NCI-H2081 (cell line): ENCODE measurements around the gene ZDHHC14.
"Not testable (repeated sequence)": the region's sequence is repeated elsewhere in the genome, so short reads cannot be mapped to it uniquely, and the experiment has no call there.

Source experiments
- DNase-seq, 2 experiments: peaks; one replicate each; lab custom pipeline; 2025; lab: John Stamatoyannopoulos, UW

ZDHHC14 gene

DNA sequence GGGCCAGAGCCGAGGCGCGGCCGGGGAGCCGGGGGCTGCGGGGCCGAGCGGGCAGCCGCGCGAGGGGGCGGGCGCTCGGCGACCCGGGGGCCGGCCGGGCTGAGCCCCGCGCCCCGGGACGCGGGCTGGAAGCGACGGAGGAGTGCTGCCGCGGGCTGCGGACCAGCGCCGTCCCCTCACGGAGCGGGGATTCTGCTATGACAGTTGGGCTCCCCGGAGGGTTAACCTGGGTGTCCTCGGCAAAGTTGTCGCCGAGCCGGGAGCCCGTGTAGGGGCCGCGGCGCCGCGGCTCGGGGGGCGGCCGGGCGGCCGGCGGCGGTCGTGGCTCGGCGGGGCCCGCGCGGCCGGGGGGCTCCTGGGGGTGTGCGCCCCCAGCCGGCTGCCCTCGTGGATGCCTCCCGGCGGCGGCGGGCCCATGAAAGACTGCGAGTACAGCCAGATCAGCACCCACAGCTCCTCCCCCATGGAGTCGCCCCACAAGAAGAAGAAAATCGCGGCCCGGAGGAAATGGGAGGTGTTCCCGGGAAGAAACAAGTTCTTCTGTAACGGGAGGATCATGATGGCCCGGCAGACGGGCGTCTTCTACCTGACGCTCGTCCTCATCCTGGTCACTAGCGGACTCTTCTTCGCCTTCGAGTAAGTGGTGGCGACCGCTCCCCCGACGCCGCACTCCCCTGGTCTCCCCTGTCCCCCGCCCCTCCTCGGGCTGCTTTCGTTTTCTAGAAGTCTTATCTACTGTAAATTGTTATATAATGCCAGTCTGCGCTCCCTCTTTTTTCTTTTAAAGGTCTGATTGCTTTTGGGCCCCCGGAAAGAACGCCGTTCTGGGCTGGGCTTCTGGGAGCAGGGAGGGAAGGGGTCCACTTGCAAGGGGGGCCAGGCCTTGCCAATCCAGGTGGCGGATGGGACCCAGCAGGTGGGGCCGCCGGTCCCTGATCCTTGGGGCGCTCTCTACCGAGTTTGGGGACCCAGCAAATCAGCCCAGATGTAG, 936 bp downstream of the ZDHHC14 start:
- no peak for DNase-seq

DNA sequence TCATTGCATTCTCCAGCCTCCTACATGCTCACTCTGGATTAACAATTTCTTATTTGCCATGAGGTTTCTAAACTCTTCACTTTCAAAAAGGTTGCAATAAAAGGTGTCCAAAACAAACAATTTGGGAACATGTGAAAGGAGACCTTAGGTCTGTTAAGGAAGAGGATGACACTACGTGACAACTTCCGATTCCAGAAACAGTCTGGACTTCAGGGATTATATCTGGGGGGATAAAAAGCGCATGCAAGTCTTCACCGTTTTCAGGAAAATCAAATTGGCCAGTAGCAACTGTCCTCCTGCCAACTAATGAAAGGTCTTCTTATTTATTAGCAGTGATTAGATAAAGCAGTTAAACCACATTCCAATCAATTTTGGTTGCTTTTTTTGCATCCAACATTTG, 1.8 kb downstream of the ZDHHC14 start:
- DNase-seq = no peak

DNA sequence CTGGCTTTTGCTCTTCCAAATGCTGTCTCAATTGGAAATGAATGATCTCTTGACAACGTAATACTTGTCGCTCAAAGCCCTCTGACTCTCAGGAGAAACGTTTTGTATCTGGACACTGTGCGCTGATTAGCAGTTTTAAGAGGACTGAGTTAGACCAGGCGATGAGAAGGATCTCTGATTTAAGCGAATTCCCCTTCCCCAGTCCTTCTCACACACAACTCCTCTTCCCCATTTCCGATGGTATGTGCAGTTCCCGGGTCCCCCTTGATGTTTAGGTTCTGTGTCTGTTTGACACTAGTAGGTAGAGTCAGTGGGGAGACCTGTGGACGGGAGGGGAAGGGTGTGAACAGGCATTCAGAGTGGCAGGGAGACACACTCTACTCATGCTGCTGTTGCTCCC, 2.5 kb downstream of the ZDHHC14 start:
- DNase-seq = no peak

DNA sequence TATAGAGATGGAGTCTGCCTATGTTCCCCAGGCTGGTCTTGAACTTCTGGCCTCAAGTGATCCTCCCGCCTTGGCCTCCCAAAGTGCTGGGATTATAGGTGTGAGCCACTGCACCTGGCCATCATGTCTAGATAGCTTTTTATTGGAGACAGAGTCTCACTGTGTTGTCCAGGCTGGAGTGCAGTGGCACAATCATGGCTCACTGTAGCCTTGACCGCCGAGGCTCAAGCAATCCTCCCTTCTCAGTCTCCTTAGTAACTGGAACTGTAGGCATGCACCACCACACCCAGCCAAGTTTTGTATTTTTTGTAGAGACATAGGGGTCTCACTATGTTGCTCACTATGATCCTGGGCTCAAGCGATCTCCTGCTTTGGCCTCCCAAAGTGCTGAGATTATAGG, 4.0 kb downstream of the ZDHHC14 start:
- DNase-seq = not testable (repeated sequence)

GRCh38 chr6:157385482-157385881, 4.5 kb downstream of the ZDHHC14 start:
- DNase-seq = no peak

GRCh38 chr6:157386023-157386422, 5.0 kb downstream of the ZDHHC14 start:
- DNase-seq = no peak

DNA sequence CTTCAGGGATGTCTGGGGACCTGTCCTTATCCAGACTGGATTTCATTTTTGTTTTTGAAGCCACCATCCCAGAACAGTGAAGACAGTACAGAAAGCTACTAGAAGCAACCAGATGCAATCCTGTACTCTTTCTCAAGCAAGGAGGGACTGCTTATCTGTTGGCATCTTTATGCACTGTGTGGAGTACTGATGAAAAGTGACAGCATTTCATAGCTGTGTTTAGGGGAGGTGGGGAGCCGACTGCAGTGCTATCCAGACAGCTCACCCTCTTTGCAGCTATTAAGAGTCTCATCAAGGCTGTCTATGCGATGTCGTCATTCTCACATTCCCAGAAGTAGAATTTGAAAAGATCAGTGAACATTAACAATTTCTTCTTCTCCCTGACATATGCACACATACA, 5.5 kb downstream of the ZDHHC14 start:
- no peak for DNase-seq

DNA sequence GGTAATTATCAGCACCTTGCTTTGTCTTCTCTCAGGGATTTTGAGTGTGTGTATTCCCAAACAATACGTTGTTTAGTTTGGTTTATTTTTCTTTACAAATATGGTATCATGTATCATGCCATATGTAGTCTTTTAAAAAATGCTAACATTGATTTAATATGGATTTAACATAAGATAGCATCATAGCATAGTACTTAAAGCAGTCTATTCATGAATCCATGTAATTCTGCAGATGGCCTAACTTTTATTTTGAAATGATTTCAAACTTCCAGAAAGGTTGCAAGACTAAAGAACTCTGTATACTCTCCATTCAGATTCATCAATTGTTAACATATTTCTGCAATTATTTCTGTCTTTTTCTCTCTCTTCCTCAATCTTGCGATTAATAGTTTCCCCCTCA, 7.9 kb downstream of the ZDHHC14 start:
- no peak for DNase-seq

DNA sequence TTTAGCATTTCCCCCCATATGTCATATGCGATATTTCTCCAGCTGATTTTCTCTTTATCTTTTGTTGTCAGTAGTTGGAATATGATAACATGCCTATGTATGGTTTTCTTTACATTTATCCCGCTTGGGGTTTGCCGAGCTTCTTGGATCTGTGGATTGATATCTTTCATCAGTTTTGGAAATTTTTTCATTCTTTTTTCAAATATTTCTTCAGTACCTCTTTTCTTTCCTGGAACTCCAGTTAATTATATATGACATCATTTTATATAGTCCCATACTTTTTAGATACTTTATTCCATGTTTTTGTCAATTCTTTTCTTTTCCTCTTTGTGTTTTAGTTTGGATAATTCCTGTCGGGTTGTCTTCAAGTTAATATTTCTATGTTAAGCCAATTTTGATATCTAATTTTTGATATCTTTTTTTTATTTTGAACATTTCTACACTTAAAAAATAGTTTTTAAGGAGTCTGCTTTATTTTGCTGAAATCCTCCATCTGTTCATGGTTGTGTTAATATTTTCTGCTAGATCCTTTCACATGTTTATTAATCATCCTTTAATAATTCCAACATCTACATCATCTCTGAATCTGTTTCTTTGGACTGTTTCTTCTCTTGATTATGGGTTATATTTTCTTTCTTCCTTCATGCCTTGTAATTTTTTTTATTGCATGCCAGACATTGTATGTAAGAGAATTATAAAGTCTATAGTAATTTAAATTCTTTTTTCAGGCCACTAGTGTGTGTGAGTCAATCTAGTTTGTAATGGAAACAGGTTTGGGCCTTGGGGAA, 9.5 kb downstream of the ZDHHC14 start:
- DNase-seq = no peak

GRCh38 chr6:157392927-157393668, 12.1 kb downstream of the ZDHHC14 start:
- DNase-seq = no peak

- no peak for DNase-seq
These were observed 12.8 kb downstream of the ZDHHC14 start for GRCh38 chr6:157393669-157394327.

GRCh38 chr6:157395199-157395598, 14.2 kb downstream of the ZDHHC14 start:
- DNase-seq = not testable (repeated sequence)

- no peak for DNase-seq
These were observed 15.0 kb downstream of the ZDHHC14 start for GRCh38 chr6:157396026-157396425.

DNA sequence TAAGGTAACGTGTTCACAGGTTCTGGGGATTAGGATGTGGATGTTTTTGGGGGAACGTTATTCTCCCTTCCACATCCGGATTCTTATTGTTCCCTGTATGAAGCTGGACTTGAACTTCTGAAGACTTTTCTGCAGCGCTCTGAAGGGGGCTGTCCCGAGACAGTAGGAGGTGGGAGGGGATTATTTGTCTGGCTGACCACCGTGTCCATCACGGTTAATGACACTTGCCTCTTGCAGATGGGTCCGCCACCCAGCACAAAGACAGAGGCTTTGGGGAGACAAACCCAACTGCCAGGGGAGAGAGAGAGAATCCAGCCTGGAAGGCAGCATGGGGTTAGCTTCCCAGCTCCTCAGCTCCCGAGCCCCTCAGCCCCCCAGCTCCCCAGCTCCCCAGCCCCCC, 16.7 kb downstream of the ZDHHC14 start:
- no peak for DNase-seq

DNA sequence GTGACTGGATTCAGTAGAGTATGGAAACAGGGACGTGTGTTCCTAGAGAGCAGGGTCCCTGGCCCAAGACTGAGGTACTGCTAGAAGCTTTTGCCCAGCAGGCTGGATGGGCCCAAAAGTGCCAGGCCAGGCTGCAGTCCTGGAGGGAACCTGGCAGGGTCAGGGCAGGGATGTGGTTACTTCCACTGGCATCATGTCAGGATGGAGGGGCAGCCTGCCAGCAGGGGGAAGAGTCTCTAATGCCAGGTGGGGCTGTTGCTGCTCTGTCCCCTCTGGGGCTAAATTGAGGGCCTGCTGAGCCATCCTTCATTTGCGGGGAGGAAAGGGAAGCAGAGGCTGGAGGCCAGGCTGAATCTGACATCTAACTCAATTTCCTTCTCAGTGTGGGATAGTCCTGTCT, 17.2 kb downstream of the ZDHHC14 start:
- no peak for DNase-seq

GRCh38 chr6:157400676-157401075, 19.7 kb downstream of the ZDHHC14 start:
- DNase-seq = no peak

- DNase-seq = no peak
These were observed 20.8 kb downstream of the ZDHHC14 start for GRCh38 chr6:157401734-157402338.

- DNase-seq = peak; percentile 19 to 61
These were observed 22.2 kb downstream of the ZDHHC14 start for GRCh38 chr6:157402996-157403685.

DNA sequence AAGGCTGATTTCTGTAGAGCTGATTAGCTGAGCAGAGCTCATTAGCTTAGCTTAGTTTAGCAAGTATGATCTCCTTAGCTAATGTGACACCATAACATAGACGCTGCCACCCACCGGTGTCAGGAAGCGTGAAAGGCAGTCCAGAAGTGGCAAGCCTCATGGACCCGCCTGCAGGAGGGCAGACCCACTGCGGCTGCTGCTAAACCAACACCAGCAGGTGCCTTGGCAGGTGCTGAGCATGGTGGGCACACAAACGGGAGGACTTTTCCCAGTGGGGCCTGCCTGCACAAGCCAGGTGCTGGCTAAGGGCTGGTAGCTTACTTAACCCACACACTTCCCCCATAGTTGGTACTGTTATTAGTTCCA, 22.7 kb downstream of the ZDHHC14 start:
- peak; percentile 27 to 75 for DNase-seq

DNA sequence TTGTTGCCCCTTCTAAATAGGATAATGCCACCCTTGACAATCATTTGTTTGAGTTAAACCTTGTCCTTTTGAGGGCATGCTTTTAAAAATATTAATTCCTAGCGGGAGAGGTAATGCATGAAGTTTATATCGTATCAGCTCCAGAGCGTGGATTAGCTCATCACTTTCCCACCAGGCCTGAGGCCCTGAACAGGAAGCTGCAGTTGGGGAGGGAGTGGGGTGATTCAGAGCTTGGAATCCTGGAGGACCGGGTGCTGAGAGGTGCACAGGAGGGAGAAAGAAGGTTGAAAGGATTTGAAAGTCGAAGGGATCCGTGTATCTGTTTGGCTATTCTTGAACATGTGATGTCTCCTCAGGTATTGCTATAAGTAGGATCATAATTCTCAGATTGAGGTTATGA, 25.0 kb downstream of the ZDHHC14 start:
- no peak for DNase-seq

DNA sequence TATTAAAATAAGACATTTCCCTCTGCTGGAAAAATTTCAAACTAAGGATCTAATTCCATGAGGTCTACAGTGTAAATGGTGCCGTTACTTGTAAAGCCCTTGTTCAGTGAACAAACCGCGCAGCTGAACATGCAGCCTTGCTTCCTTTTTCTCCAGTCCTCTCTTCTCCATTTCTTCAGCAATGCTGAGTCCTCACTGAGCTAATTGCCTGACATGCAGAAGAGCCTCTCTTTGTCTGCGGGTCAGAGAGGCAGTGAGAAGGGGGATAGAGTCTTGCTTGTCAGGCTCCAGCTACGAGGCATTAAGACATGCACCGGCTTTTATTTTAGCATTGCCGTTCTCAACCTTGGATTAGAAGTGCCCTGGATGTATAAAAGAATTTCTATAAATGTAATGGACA, 25.7 kb downstream of the ZDHHC14 start:
- no peak for DNase-seq
